GM12878 (cell line): ENCODE data around the gene RTN4. TPM values are rescaled to one million over a fixed set of nuclear protein-coding genes. Genes with fewer than 3 reads are reported as not detected.

Source experiments
- ATAC-seq: fragments of 200-7000 bp; cut with Tn5 transposase; 3 replicates; pipeline ENCODE4 v1.9.1; 2020; ENCODE audit warnings: mild to moderate bottlenecking, moderate library complexity
- BruUV-seq: library from RNA; stranded (reverse); fragments of 400-500 nt; replicated peaks from 2 replicates; lab custom pipeline; 2021; lab: Mats Ljungman, UMichigan
- CTCF ChIA-PET: fragments of 300-600 bp; sonication (Branson Sonifier 250); formaldehyde crosslinking; extraction: SDS; loops from one replicate; lab custom pipeline; 2021; ENCODE audit warnings: inconsistent platforms; lab: Yijun Ruan, JAX
- POLR2A ChIA-PET: fragments of 350-600 bp; formaldehyde crosslinking; extraction: SDS; loops from one replicate; lab custom pipeline; 2021; ENCODE audit warnings: inconsistent platforms; lab: Charles Lee
- RAD21 ChIA-PET: fragments of 300-600 bp; sonication (Branson Sonifier 250); formaldehyde crosslinking; loops from one replicate; lab custom pipeline; 2023; ENCODE audit warnings: antibody characterized with exemption; ENCODE audit not compliant: unreplicated experiment; lab: Charles Lee
- SMC1A ChIA-PET: fragments of 300-600 bp; sonication (Branson Sonifier 250); formaldehyde crosslinking; loops from one replicate; lab custom pipeline; 2023; ENCODE audit not compliant: unreplicated experiment, uncharacterized antibody; lab: Charles Lee
- DNase-seq: peaks from one replicate; pipeline ENCODE4 v3.0.0-alpha.2; 2011; ENCODE audit warnings: low read depth, low spot score
- FAIRE-seq: peaks from 3 replicates; lab custom pipeline; 2011; peaks lifted over from hg19 to GRCh38; lab: Jason Lieb, UNC
- H2AFZ ChIP-seq: 2 replicates; pipeline ENCODE4 v1.6.0; 2011; ENCODE audit warnings: low read depth, low read length, control low read depth; ENCODE audit not compliant: control insufficient read depth
- H3K27ac ChIP-seq: 2 replicates; pipeline ENCODE4 v1.5.1; 2011; ENCODE audit warnings: control low read depth; ENCODE audit not compliant: control insufficient read depth, insufficient read depth
- H3K27me3 ChIP-seq, 2 experiments: replicated peaks in 1 of 2; 2 replicates each; pipeline versions ENCODE4 v1.6.0 to v1.6.1; 2011; ENCODE audit warnings: low read length in 1 of 2; ENCODE audit not compliant: control insufficient read depth in 2 of 2, insufficient read depth in 2 of 2
- H3K36me3 ChIP-seq, 2 experiments: 2 replicates each; pipeline ENCODE4 v1.5.1; 2011; ENCODE audit warnings: low read length in 1 of 2; ENCODE audit not compliant: control insufficient read depth in 2 of 2, insufficient read depth in 2 of 2
- H3K4me1 ChIP-seq: 2 replicates; pipeline ENCODE4 v1.6.1; 2011; ENCODE audit warnings: mild to moderate bottlenecking, low read length, moderate library complexity, mixed read lengths; ENCODE audit not compliant: control insufficient read depth, insufficient read depth
- H3K4me2 ChIP-seq: 2 replicates; pipeline ENCODE4 v1.6.0; 2011; ENCODE audit warnings: control low read depth; ENCODE audit not compliant: control insufficient read depth, insufficient read depth
- H3K4me3 ChIP-seq: fragments of 200-600 bp; sonication (generic); 2 replicates; pipeline ENCODE4 v1.5.1; 2016
- H3K79me2 ChIP-seq: 2 replicates; pipeline ENCODE4 v1.6.0; 2011; ENCODE audit warnings: low read length; ENCODE audit not compliant: control insufficient read depth, insufficient read depth
- H3K9ac ChIP-seq: 2 replicates; pipeline ENCODE4 v1.8.0; 2011; ENCODE audit warnings: low read length, control low read depth, mixed read lengths; ENCODE audit not compliant: control insufficient read depth, insufficient read depth
- H3K9me3 ChIP-seq: replicated peaks from 3 replicates; pipeline ENCODE4 v1.5.1; 2011; ENCODE audit warnings: mild to moderate bottlenecking, low read length; ENCODE audit not compliant: control insufficient read depth, insufficient read depth
- H4K20me1 ChIP-seq: 2 replicates; pipeline ENCODE4 v1.6.0; 2011; ENCODE audit not compliant: control insufficient read depth, insufficient read depth
- BHLHE40 ChIP-seq, 2 experiments: fragments of 450-650 bp in 1 of 2; IDR thresholded peaks; 2 replicates each; pipeline ENCODE4 v1.6.1; 2011 to 2017; ENCODE audit warnings: low read depth in 2 of 2, borderline replicate concordance in 1 of 2, improper control_type of control experiment in 1 of 2, low read length in 1 of 2, mild to moderate bottlenecking in 1 of 2
- CHD2 ChIP-seq: IDR thresholded peaks from 2 replicates; pipeline ENCODE4 v1.6.1; 2011; ENCODE audit warnings: low read depth, low read length, improper control_type of control experiment, borderline replicate concordance
- EED ChIP-seq: sonication (generic); IDR thresholded peaks from 2 replicates; pipeline ENCODE4 v1.6.1; 2016; ENCODE audit warnings: antibody characterized with exemption, low read depth
- EP300 ChIP-seq, 2 experiments: fragments of 150-350 bp in 1 of 2; IDR thresholded peaks; 2 replicates each; pipeline ENCODE4 v1.6.1; 2011 to 2012; ENCODE audit warnings: low read depth in 2 of 2, low read length in 2 of 2, borderline replicate concordance in 1 of 2, improper control_type of control experiment in 1 of 2, inconsistent platforms in 1 of 2; ENCODE audit not compliant: control insufficient read depth in 1 of 2
- FOS ChIP-seq: IDR thresholded peaks from 3 replicates; pipeline ENCODE4 v1.6.1; 2011; ENCODE audit warnings: borderline replicate concordance; ENCODE audit not compliant: insufficient read length; ENCODE audit errors: extremely low read depth
- MTA3 ChIP-seq: IDR thresholded peaks from 2 replicates; pipeline ENCODE4 v1.6.1; 2012; ENCODE audit warnings: low read length, inconsistent platforms, borderline replicate concordance
- MYC ChIP-seq: IDR thresholded peaks from 2 replicates; pipeline ENCODE4 v1.6.1; 2011; ENCODE audit warnings: mild to moderate bottlenecking, low read length, moderate library complexity, inconsistent platforms; ENCODE audit not compliant: insufficient read depth, insufficient replicate concordance, insufficient read length, severe bottlenecking
- NFYB ChIP-seq: IDR thresholded peaks from 2 replicates; pipeline ENCODE4 v1.6.1; 2011; ENCODE audit warnings: low read depth, mild to moderate bottlenecking, low read length, improper control_type of control experiment, moderate library complexity; ENCODE audit not compliant: insufficient read depth
- PAX5 ChIP-seq: IDR thresholded peaks from 2 replicates; pipeline ENCODE4 v1.6.1; 2011; ENCODE audit warnings: low read depth, low read length, borderline replicate concordance
- POU2F2 ChIP-seq: IDR thresholded peaks from 3 replicates; pipeline ENCODE4 v1.6.1; 2011; ENCODE audit warnings: low read depth, mild to moderate bottlenecking, low read length, borderline replicate concordance
- SP1 ChIP-seq: IDR thresholded peaks from one replicate; pipeline ENCODE4 v1.6.1; 2011; ENCODE audit warnings: low read depth, low read length
- TARDBP ChIP-seq: IDR thresholded peaks from 2 replicates; pipeline ENCODE4 v1.6.1; 2016; ENCODE audit warnings: borderline replicate concordance
- ZBED1 ChIP-seq: IDR thresholded peaks from 2 replicates; pipeline ENCODE4 v1.6.1; 2016; ENCODE audit warnings: borderline replicate concordance
- ZNF207 ChIP-seq: fragments of 450-650 bp; IDR thresholded peaks from 2 replicates; pipeline ENCODE4 v1.6.1; 2014; ENCODE audit warnings: antibody characterized with exemption, mild to moderate bottlenecking, borderline replicate concordance
- WGBS: methylation state at CpG from one replicate; pipeline ENCODE4 v1.1.6; 2016; ENCODE audit warnings: low lambda C conversion rate; ENCODE audit not compliant: insufficient replicate concordance, insufficient coverage; ENCODE audit errors: missing lambda C conversion rate; 5-methylcytosine and 5-hydroxymethylcytosine counted together
- in situ Hi-C: fragments of 300-500 bp; cut with MboI; formaldehyde crosslinking; loops from 9 replicates; pipeline ENCODE4 v1.14.3; 2018; ENCODE audit warnings: mixed read lengths
- intact Hi-C: fragments of 100-400 bp; cut with micrococcal nuclease; formaldehyde crosslinking; loops from one replicate; pipeline ENCODE4 v1.14.2; 2022; ENCODE audit not compliant: unreplicated experiment
- polyA plus RNA-seq, 11 experiments: library from polyadenylated mRNA; depleted of rRNA in 4 of 11; unstranded in 6 of 11; stranded (reverse) in 5 of 11; fragments of >200 nt; fragmentation: Nextera tagmentation in 4 of 11; fragmentation: Illumina TruSeq in 1 of 11; extraction: Ambion mirVana in 4 of 11; extraction: Trizol in 1 of 11; gene quantifications; 1 replicate in 1 of 11; 2 replicates in 10 of 11; pipeline versions ENCODE4 v1.2.1 to v1.2.3, GENCODE V29; 2011 to 2016; ENCODE audit warnings: inconsistent platforms in 2 of 11, missing spikeins in 2 of 11, low read depth in 1 of 11
- total RNA-seq, 4 experiments: library from RNA; depleted of rRNA in 3 of 4; stranded (reverse); fragments of >200 nt in 3 of 4; fragmentation: Illumina TruSeq in 1 of 4; extraction: Trizol in 1 of 4; gene quantifications; 2 replicates each; pipeline versions ENCODE4 v1.2.1 to v1.2.3, GENCODE V29; 2013 to 2021
- TF ChIP-seq, protein P1 (sequence below), 3 experiments: IDR thresholded peaks in 2 of 3; conservative IDR thresholded peaks in 1 of 3; 2 replicates each; pipeline ENCODE4 v1.5.1; 2011; ENCODE audit warnings: low read depth in 3 of 3, low read length in 3 of 3, mild to moderate bottlenecking in 3 of 3, control low read depth in 2 of 3, moderate library complexity in 2 of 3, inconsistent platforms in 1 of 3, mixed read lengths in 1 of 3; ENCODE audit not compliant: control insufficient read depth in 2 of 3, insufficient read depth in 1 of 3; ENCODE audit errors: extremely low read depth in 1 of 3

Gene RTN4
- total and polyA plus RNA-seq, 10 of the 15 experiments (the other 5 are each of a cell fraction or from before 2014, with no cell fraction given), result 56.0 to 133 (median 83.3) TPM

DNA sequence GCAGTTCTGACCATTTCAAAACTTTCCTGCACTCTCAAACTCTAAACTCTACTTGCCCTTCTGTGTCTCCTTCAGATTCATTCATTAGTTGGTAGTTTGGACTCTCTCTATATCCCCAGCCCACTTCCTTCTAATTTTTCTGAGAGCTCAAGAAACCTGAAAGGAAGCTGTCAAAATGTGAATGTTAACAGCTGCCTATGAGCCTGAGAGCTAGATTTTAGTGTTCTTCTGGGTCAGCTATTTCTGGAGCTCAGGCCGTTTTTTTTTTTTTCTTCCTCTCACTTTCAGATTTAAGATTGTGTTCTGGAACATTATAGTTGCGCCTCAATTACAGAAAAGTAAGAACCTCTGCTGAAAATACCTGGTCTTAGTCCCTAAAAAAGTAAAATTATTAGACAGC lies 73.1 kb downstream of the RTN4 start (continued):
- no peak for TF ChIP-seq TARDBP
- TF ChIP-seq SP1, result no peak
- TF ChIP-seq MYC, result no peak
- TF ChIP-seq MTA3, result no peak

DNA sequence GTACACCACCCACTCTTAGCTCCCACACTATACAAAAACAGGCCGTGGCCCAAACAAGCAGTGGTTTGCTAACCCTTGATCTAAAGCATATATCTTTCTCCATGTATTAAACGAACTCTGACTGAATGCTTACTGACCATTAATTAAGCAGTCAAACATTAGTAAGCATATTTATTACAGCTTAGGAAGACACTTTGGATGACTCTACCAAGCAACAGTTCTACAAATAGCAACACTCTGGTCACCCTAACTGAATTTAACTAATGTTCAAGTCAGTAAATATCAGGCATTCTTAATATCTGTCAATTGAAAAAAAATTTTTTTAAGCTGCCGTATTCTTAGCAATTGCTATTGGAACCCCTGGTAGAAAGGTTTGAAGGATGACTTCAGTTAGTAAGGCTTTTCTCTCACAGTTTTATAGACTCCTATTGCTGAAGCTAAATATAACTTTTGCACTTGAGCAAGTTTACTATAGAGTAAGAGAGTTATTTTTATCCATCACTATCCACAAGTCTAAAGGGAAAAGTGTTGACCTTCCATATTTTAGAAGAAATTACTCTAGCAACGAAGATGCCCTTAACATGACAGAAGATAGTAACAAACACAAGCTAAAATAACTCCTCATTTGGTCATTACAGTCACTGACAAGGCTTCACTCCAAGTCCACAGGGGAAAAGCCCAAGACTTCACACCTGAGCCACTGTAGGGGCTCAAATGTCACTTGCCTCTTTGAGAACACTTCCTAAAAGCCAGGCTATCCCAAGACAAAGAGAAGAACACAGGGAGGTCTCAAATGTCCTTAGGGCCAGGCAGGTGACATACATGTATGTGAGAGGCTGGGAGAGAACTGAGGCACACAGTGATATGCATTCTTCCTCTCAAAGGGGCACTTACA lies 74.4 kb downstream of the RTN4 start:
- ChIA-PET CTCF (interaction anchor here (0.7 to 1.7 kb wide), 13 partner anchors 9 to 456 kb away, joined by 3 to 7 read pairs (median 3); no protein-coding TSS in a partner anchor), RAD21 (interaction anchor here (0.5 to 2.3 kb wide), 9 partner anchors 20 to 137 kb away, joined by 3 to 13 read pairs (median 4); no protein-coding TSS in a partner anchor), POLR2A (interaction anchor here (1.0 to 2.5 kb wide), 2 partner anchors 74 to 150 kb away, joined by 3 to 11 read pairs; partner anchors contain the start of gene RTN4), SMC1A (interaction anchor here (0.7 to 6.7 kb wide), 15 partner anchors 8 to 78 kb away, joined by 3 to 28 read pairs (median 5); no protein-coding TSS in a partner anchor)
- intact Hi-C loops (no loop called here), in situ Hi-C loops (no loop called here)
- H3K9me3 ChIP-seq, result no peaks in the 10 kb centered on the region
- FAIRE-seq, result no peak
- H3K4me1 ChIP-seq, result peaks cover 26% of the 10 kb centered on the region
- no peak overlapping the region for H2AFZ ChIP-seq
- 70% methylated on average over 4 of the region's 4 CpGs for WGBS
- H3K4me3 ChIP-seq, result no peak overlapping the region
- no TSS peak for BruUV-seq
- TF ChIP-seq ZBED1 (no peak), BHLHE40 (IDR thresholded peaks at IDR 0.05; ENCODE audit: borderline replicate concordance in 1 of 2, low read depth in 2 of 2, low read length in 1 of 2) (no peak), CHD2 (no peak), POU2F2 (no peak), EED (no peak), EP300 (IDR thresholded peaks at IDR 0.05; ENCODE audit: borderline replicate concordance in 1 of 2, control insufficient read depth in 1 of 2, low read depth in 2 of 2, low read length in 2 of 2) (no peak), FOS (no peak), SP1 (no peak), NFYB (no peak), PAX5 (no peak), ZNF207 (no peak)
- TF ChIP-seq, protein P1, sequence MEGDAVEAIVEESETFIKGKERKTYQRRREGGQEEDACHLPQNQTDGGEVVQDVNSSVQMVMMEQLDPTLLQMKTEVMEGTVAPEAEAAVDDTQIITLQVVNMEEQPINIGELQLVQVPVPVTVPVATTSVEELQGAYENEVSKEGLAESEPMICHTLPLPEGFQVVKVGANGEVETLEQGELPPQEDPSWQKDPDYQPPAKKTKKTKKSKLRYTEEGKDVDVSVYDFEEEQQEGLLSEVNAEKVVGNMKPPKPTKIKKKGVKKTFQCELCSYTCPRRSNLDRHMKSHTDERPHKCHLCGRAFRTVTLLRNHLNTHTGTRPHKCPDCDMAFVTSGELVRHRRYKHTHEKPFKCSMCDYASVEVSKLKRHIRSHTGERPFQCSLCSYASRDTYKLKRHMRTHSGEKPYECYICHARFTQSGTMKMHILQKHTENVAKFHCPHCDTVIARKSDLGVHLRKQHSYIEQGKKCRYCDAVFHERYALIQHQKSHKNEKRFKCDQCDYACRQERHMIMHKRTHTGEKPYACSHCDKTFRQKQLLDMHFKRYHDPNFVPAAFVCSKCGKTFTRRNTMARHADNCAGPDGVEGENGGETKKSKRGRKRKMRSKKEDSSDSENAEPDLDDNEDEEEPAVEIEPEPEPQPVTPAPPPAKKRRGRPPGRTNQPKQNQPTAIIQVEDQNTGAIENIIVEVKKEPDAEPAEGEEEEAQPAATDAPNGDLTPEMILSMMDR (IDR thresholded peaks at IDR 0.05 in 2 of 3, conservative IDR thresholded peaks at IDR 0.05 in 1 of 3; ENCODE audit: control insufficient read depth in 2 of 3, extremely low read depth in 1 of 3, insufficient read depth in 1 of 3, low read depth in 3 of 3, low read length in 3 of 3), result no peak
- peak; percentile 35 for ATAC-seq
- no peaks in the 10 kb centered on the region for H4K20me1 ChIP-seq
- no peaks in the 10 kb centered on the region for H3K27me3 ChIP-seq
- no peak overlapping the region; the same call in 1 of the 2 replicates for H3K4me2 ChIP-seq
- H3K27ac ChIP-seq, result peak overlapping the region; percentile 74
- no peak for DNase-seq
- peaks cover 0 to 12% of the 10 kb centered on the region in 2 experiments; a peak in 2 of 4 replicates for H3K36me3 ChIP-seq
- peak overlapping the region; percentile 14; the same call in 1 of the 2 replicates for H3K9ac ChIP-seq
- H3K79me2 ChIP-seq, result peaks cover 18% of the 10 kb centered on the region
